ENCODE measurements around the gene ZBTB16.

Gene ZBTB16

DNA sequence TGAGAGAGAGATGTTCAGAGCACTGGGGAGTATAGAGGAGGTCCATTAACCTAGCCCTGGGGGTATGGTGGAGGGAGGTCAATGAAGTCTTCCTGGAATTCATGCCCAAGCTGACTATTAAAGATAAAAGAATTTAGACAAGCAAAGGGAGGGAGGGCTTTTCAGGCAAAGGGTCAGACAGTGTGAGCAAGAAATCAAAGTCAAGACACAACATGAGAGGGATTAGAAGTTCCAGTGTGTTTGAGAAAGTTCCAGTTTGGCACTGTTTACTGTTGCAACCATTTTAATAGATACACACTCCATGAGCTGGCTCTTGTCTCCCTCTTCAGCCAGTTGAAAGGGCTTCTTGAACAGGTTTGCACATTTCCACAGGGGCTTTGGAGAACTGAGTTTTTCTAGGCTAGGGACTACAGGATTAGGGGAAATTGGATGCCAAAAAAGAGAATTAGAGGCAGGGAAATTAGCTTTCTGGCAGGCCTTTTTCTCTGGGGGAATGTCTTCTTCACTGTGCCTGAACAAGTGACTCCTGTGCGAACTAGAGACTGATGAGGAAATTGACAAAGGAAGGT lies 222.0 kb downstream of the ZBTB16 start:
- TF ChIP-seq, protein P1, sequence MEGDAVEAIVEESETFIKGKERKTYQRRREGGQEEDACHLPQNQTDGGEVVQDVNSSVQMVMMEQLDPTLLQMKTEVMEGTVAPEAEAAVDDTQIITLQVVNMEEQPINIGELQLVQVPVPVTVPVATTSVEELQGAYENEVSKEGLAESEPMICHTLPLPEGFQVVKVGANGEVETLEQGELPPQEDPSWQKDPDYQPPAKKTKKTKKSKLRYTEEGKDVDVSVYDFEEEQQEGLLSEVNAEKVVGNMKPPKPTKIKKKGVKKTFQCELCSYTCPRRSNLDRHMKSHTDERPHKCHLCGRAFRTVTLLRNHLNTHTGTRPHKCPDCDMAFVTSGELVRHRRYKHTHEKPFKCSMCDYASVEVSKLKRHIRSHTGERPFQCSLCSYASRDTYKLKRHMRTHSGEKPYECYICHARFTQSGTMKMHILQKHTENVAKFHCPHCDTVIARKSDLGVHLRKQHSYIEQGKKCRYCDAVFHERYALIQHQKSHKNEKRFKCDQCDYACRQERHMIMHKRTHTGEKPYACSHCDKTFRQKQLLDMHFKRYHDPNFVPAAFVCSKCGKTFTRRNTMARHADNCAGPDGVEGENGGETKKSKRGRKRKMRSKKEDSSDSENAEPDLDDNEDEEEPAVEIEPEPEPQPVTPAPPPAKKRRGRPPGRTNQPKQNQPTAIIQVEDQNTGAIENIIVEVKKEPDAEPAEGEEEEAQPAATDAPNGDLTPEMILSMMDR (IDR thresholded peaks at IDR 0.05; ENCODE audit: low read depth, low read length), result no peak
- peak in 1 of 2 donors; percentile 59 for DNase-seq (ENCODE audit: low read depth in 2 of 2)
- H3K4me3 ChIP-seq (replicated peaks in 1 of 2; ENCODE audit: low read depth in 2 of 2, low read length in 2 of 2), result no peak overlapping the region

DNA sequence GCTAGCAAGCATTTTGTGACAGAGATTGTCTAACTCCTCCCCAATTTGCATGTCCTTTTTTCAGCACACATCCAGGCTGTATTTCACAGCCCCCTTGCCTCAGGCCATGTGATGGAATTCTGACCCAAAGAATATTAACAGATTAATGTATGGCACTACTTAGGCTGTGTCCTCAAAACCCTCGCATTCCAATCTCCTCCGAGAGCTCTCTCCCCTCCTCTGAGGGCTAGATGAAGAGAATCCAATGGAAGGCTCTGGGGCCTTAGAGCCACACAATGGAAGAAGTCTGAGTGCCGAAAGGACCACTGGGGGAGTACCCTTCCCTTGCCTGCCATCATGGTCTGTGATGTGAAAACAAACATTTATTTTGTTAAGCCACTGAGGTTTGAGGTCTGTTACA lies 223.0 kb downstream of the ZBTB16 start:
- DNase-seq (ENCODE audit: low read depth in 2 of 2), result no peak
- TF ChIP-seq, protein P1 (IDR thresholded peaks at IDR 0.05; ENCODE audit: low read depth, low read length), result no peak
- H3K4me3 ChIP-seq (replicated peaks in 1 of 2; ENCODE audit: low read depth in 2 of 2, low read length in 2 of 2), result no peak overlapping the region

DNA sequence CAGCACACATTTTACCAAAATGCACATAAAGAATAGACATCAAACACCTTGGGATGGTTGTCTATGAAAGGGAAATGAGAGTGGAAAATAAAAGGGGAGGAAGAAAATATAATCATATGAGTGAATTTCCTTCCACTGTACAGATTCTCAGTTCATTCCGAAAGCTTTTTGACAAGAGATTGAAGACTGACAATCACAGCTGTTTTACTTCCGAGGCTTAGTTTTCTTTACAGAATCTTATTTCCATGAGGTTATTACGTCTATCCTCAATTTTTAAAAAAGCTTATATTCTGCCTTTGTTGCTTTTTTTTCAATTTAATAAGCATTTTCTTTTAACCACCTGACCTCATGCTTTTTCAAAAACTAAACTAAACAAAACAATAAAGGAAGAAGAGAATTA lies 223.9 kb downstream of the ZBTB16 start:
- DNase-seq (ENCODE audit: low read depth in 2 of 2), result no peak
- TF ChIP-seq, protein P1 (IDR thresholded peaks at IDR 0.05; ENCODE audit: low read depth, low read length), result no peak

DNA sequence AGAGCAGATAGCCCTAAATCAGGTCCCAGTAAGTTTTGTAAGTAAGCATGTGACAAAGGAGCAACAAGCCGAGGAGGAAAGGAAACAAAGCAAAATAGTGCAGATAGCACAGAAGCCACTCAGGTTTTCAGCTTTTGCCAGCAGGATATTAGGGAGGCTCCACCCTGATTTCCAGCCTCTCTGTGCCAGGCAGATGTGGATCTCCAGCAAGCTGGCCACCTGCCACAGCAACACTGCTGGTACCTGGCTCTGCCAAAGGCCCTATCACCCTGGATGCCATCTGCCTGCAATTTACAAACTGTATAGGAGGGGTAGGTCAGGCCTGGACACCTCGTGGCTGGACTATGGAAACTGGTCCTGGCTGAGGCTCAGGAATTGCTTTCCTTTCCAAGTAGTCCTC lies 224.5 kb downstream of the ZBTB16 start:
- TF ChIP-seq, protein P1 (IDR thresholded peaks at IDR 0.05; ENCODE audit: low read depth, low read length), result no peak
- no peak for DNase-seq (ENCODE audit: low read depth in 2 of 2)
- H3K4me3 ChIP-seq (replicated peaks in 1 of 2; ENCODE audit: low read depth in 2 of 2, low read length in 2 of 2), result no peak overlapping the region

More for the DNA sequence above, 223.9 kb downstream of the ZBTB16 start:
- H3K4me3 ChIP-seq (replicated peaks in 1 of 2; ENCODE audit: low read depth in 2 of 2, low read length in 2 of 2), result no peak overlapping the region

DNA sequence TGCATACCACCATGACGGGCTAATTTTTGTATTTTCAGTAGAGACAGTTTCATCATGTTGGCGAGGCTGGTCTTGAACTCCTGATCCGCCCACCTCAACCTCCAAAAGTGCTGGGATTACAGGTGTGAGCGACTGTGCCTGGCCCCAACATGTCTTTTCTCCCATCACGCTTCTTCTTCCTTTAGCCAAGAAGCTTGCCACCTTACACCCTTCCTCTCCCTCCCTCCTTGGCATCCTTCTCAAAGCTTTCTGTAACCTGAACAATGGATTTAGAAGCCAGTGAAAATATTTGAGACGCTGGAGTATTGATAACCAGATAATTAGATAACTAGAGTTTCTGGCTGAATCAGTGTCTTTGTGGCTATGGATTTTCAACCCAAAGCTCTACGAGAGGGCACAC lies 225.4 kb downstream of the ZBTB16 start:
- no peak for DNase-seq (ENCODE audit: low read depth in 2 of 2)
- H3K4me3 ChIP-seq (replicated peaks in 1 of 2; ENCODE audit: low read depth in 2 of 2, low read length in 2 of 2), result no peak overlapping the region
- TF ChIP-seq, protein P1 (IDR thresholded peaks at IDR 0.05; ENCODE audit: low read depth, low read length), result no peak

DNA sequence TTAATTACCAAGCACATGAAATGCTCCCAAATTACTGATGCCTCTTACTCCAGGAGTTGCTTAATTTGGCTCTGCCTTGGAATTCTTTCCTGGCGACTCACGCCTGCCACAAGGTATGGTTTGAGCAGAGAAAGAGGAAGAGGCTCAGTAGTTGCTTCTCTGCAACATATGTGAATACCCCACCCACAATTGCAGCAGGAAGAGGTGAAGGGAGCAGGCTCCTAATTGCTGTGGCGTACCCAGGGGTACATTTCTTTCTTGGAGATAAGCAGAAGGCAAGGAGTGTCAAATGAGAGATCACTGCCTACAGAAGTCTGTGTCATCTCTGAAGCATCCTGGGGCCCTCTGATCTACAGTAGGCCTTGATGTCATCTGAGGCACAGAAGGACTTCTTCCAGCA lies 226.1 kb downstream of the ZBTB16 start:
- no peak overlapping the region for H3K4me3 ChIP-seq (replicated peaks in 1 of 2; ENCODE audit: low read depth in 2 of 2, low read length in 2 of 2)
- peak; percentile 71 to 72 for DNase-seq (ENCODE audit: low read depth in 2 of 2)

More for the DNA sequence above, 226.1 kb downstream of the ZBTB16 start:
- TF ChIP-seq, protein P1 (IDR thresholded peaks at IDR 0.05; ENCODE audit: low read depth, low read length), result no peak

Measured in cardiac fibroblast (primary cell).